ENCODE results near the gene IL36G.

Gene IL36G

GRCh38 chr2:112972423-112973086 lies 5.3 kb upstream of the IL36G start:
- DNase-seq (ENCODE audit: low read depth in 2 of 2) = no peak

GRCh38 chr2:112973156-112973555 lies 4.7 kb upstream of the IL36G start:
- no peak for DNase-seq (ENCODE audit: low read depth in 2 of 2)

- DNase-seq (ENCODE audit: low read depth in 2 of 2) = no peak
Measured at GRCh38 chr2:112979731-112980130, 1.9 kb downstream of the IL36G start.

- DNase-seq (ENCODE audit: low read depth in 2 of 2) = no peak
Measured at GRCh38 chr2:112980537-112980936, 2.7 kb downstream of the IL36G start.

- DNase-seq (ENCODE audit: low read depth in 2 of 2) = no peak
Measured at GRCh38 chr2:112985090-112985489, 7.3 kb downstream of the IL36G start.

GRCh38 chr2:112989611-112990010 lies 11.8 kb downstream of the IL36G start:
- DNase-seq (ENCODE audit: low read depth in 2 of 2) = no peak

- DNase-seq (ENCODE audit: low read depth in 2 of 2) = no peak
Measured at GRCh38 chr2:112993831-112994230, 16.0 kb downstream of the IL36G start.

- no peak for DNase-seq (ENCODE audit: low read depth in 2 of 2)
Measured at GRCh38 chr2:112994648-112995047, 16.8 kb downstream of the IL36G start.

- DNase-seq (ENCODE audit: low read depth in 2 of 2) = no peak
Measured at GRCh38 chr2:112995346-112995920, 17.6 kb downstream of the IL36G start.

GRCh38 chr2:112996635-112997034 lies 18.8 kb downstream of the IL36G start:
- no peak for DNase-seq (ENCODE audit: low read depth in 2 of 2)

- no peak for DNase-seq (ENCODE audit: low read depth in 2 of 2)
Measured at GRCh38 chr2:112997151-112997550, 19.3 kb downstream of the IL36G start.

- no peak for DNase-seq (ENCODE audit: low read depth in 2 of 2)
Measured at GRCh38 chr2:113000436-113000835, 22.6 kb downstream of the IL36G start.

GRCh38 chr2:113002677-113003076 lies 24.9 kb downstream of the IL36G start:
- no peak for DNase-seq (ENCODE audit: low read depth in 2 of 2)

- no peak for DNase-seq (ENCODE audit: low read depth in 2 of 2)
Measured at GRCh38 chr2:113005030-113005509, 27.3 kb downstream of the IL36G start, which contains the start of gene IL36A. Gene IL36A, plus strand, starts transcription at chr2:113005459. Its CDS starts 413 bp downstream, at chr2:113005872.

GRCh38 chr2:113007250-113007649 lies 29.4 kb downstream of the IL36G start:
- no peak for DNase-seq (ENCODE audit: low read depth in 2 of 2)

GRCh38 chr2:113009622-113010021 lies 31.8 kb downstream of the IL36G start:
- no peak for DNase-seq (ENCODE audit: low read depth in 2 of 2)

GRCh38 chr2:113010088-113010487 lies 32.3 kb downstream of the IL36G start:
- DNase-seq (ENCODE audit: low read depth in 2 of 2) = peak in 1 of 2 experiments; percentile 0

GRCh38 chr2:113011108-113011507 lies 33.3 kb downstream of the IL36G start:
- no peak for DNase-seq (ENCODE audit: low read depth in 2 of 2)

GRCh38 chr2:113012436-113013335 lies 34.9 kb downstream of the IL36G start:
- DNase-seq (ENCODE audit: low read depth in 2 of 2) = no peak

- DNase-seq (ENCODE audit: low read depth in 2 of 2) = no peak
Measured at GRCh38 chr2:113013336-113013661, 35.5 kb downstream of the IL36G start.

- no peak for DNase-seq (ENCODE audit: low read depth in 2 of 2)
Measured at GRCh38 chr2:113014067-113014466, 36.3 kb downstream of the IL36G start.

- no peak for DNase-seq (ENCODE audit: low read depth in 2 of 2)
Measured at GRCh38 chr2:113015042-113015441, 37.2 kb downstream of the IL36G start.

- no peak for DNase-seq (ENCODE audit: low read depth in 2 of 2)
Measured at GRCh38 chr2:113015655-113016054, 37.8 kb downstream of the IL36G start.

All from fibroblast of skin of left quadriceps (primary cell).